ENCODE results near the gene USP46. TPM values are rescaled to one million over a fixed set of nuclear protein-coding genes. Genes with fewer than 3 reads are reported as not detected.

Gene USP46
- 19.8 and 34.0 TPM in 2 replicates for total RNA-seq

GRCh38 chr4:52659001-52659721 lies at the start of gene USP46:
TSS of gene USP46 (minus strand) at chr4:52659301. CDS start at chr4:52659150, 151 bp downstream.

Other genes with a start within 250 kb of the USP46 start
- under 0.01 and 0.14 TPM in 2 replicates for gene ERVMER34-1, start 92.1 kb upstream of the USP46 start, total RNA-seq
- gene RASL11B, start 203.0 kb upstream of the USP46 start, total RNA-seq: 0.28 and 1.1 TPM in 2 replicates